Thyroid gland (tissue), 4 donors: ENCODE measurements around the gene C13orf46.

Source experiments
- POLR2A ChIP-seq, 2 donors: fragments of 450-650 bp; IDR thresholded peaks; one replicate each; pipeline ENCODE4 v1.6.1; 2017; ENCODE audit warnings: antibody characterized with exemption in 2 of 2, mild to moderate bottlenecking in 2 of 2, moderate library complexity in 1 of 2
- TF ChIP-seq, protein P1 (sequence below), 6 experiments: fragments of 200-600 bp in 3 of 6; fragments of 450-650 bp in 3 of 6; sonication (generic) in 3 of 6; IDR thresholded peaks; one replicate each; pipeline ENCODE4 v1.5.1; 2016 to 2019; ENCODE audit warnings: antibody characterized with exemption in 6 of 6, mild to moderate bottlenecking in 2 of 6, inconsistent platforms in 1 of 6, moderate library complexity in 1 of 6

DNA sequence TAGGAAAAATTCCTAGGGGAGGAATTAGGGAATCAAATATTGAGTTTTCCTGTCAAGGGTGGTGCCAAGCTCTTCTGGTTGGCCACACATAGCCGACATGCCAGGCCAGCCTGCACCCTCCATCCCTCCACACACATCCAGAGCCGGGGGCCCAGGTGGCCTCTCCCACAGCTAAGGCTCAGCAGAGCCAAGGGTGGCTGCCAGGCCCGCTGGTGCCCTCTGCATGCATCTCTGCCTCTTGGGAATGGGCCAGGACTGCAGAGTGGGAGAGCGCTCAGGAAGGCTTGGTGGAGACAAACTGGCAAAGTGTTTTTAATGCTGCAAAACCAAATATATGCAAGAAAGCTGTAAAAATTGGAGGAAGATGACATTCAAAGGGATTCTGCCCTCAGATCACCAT lies 67.3 kb downstream of the C13orf46 start:
- no peak for TF ChIP-seq POLR2A (IDR thresholded peaks at IDR 0.05)
- TF ChIP-seq, protein P1, sequence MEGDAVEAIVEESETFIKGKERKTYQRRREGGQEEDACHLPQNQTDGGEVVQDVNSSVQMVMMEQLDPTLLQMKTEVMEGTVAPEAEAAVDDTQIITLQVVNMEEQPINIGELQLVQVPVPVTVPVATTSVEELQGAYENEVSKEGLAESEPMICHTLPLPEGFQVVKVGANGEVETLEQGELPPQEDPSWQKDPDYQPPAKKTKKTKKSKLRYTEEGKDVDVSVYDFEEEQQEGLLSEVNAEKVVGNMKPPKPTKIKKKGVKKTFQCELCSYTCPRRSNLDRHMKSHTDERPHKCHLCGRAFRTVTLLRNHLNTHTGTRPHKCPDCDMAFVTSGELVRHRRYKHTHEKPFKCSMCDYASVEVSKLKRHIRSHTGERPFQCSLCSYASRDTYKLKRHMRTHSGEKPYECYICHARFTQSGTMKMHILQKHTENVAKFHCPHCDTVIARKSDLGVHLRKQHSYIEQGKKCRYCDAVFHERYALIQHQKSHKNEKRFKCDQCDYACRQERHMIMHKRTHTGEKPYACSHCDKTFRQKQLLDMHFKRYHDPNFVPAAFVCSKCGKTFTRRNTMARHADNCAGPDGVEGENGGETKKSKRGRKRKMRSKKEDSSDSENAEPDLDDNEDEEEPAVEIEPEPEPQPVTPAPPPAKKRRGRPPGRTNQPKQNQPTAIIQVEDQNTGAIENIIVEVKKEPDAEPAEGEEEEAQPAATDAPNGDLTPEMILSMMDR (IDR thresholded peaks at IDR 0.05), result no peak
